NCI-H2196 treated with DMSO at 0.1 percent for 48 hours (cell line): Measurements from ENCODE around the gene CDH23.

Experiments used
- DNase-seq: peaks from one replicate; lab custom pipeline; 2025; ENCODE audit not compliant: unreplicated experiment; lab: John Stamatoyannopoulos, UW

CDH23 gene

DNA sequence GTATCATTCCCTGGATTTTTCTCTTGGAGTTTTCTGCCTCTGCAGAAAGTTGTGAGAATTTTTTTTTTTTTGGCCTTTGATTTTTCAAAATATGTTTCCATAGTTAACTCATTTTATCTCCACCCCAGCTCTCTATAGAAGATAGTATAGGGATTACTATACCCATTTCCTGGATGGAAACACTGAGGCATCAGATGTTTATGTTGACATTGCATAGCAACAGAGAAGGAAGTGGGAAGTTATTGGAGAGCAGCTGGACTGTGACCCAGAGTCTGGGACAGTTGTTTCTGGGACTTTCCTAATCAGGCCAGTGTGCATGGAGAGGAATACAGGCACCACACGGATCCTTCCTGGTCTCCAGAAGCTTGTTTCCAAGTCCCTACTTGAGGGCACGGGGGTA, 158.0 kb downstream of the CDH23 start:
- no peak for DNase-seq

DNA sequence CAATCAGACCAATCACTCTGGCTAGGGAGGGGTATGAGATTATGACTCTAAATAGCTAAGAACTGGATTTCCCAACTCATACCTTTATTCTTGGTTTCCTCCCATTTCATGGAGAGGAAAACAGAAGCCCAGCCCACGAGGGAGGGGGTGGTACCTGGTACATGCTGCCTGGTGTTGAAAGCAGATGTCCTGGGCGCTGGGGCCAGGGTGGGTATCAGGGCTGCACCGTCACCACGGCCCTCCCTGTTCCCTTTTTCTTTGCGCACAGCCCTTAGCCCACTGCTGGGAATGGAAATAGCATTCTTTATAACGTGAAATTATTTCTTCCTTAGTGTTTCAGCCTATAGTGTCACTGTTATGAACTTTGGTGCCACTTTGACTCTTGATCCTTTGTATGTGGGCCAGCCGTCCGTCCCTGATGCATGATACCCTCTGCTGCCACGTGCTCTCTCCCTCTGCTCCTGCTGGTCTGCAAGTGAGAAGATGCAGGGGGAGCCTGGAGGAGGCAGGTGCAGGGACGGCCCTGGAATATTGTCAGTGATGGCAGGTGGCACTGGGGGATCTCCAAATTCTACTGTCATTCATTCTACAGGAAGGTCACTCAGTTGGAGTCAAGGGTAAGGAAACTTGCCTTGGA, 158.5 kb downstream of the CDH23 start:
- no peak for DNase-seq

DNA sequence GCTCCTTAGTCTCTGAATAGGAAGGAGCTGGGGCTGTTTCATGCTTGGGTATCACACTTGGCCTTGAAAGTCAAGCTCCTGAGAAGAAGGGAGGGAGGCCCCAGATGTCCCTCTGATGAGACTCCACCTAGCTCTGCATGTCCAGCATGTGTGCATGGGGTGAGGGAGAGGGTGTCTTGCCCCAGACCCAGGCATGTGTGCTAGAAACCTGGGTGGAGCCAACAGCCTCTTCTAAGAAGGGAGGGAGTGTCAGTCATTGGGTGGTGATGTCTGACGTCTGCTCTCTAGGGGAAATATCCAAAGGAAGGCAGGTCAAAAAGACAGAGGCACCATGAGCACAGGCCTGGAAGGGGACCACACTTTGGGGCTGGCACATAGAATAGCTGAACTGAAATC, 159.0 kb downstream of the CDH23 start:
- DNase-seq = no peak

DNA sequence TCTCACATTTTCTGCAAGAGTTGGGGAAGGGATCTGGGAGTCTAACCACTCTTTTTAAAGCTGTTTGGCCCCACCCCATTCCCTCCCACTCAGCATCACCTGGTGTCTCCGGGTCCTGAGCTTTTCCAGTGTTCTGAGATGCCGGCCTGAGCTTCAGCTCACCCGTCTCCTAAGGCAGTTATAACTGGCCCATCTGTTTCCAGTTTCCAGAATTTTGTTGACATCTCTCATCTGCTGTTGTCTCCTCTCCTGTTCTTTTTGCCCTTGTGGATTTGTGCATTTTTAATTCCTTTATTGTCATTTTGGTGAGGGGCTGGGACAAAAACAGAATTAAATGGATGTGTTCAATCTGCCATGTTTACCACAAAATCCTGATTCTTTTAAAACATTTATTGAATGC, 162.3 kb downstream of the CDH23 start:
- DNase-seq = no peak

DNA sequence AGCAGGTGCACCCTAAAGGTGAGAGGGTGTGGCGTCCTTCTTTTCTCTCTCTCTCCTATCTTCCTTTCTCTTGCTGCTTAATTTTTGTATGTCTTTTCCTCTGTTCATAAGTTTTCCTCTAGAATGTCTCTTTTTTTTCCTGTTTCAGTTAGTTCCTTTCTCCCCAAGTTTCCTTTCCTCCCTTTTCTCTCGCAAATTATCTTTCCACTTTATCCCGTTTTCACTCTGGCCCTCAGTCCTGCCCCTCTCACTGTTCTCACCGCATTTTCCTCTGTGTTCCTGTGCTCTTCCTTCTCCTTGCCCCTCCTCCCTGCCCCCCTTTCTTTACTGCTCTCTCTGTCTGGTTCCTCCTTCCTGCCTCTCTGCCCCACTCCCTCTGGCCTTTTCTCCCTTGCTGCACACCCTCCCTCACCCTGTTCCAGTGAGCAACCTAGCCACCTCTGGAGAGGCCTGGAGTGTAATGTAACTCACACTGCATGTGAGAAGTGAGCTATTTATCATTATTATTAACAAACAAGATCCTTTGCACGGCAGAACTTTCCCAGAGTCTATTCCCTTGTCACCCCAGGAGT, 164.4 kb downstream of the CDH23 start:
- no peak for DNase-seq

DNA sequence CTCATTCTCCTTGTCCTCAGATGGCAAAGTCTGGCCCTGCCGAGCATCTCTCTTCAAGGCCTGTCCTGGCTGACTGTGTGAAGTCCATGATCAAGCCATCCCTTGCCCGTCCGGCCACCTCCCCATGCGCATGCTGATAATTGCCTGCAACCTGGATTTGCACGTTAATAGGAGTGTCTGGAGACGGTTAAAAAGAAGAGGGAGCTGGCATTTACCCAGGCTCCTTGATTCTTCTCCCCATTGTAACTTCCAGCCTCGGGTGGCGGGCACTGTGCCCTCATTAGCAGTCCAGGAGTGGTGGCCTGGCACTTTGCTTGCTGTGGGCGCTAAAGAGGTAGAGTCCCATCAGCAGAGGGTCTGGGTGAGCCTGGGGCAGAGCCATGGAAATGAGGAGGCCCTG, 165.5 kb downstream of the CDH23 start:
- no peak for DNase-seq

DNA sequence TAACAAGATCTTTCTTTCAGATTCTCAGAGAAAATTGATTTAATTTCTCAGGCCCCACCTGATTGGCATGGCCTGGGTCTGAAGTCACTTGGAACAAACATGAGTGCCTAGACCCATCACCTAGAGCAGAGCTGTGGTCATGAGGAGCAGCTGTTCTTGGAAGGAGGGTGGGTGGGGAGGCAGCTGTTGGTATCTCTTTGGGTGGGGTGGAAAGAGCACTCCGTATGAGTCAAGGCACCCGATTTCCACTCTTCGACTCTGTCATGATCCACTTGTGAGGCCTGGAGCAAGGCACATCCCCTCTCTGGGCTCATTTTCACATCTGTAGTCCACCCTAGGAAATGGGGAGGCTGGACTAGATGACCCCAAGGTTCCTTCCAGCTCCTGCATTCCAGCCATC, 166.2 kb downstream of the CDH23 start:
- no peak for DNase-seq

DNA sequence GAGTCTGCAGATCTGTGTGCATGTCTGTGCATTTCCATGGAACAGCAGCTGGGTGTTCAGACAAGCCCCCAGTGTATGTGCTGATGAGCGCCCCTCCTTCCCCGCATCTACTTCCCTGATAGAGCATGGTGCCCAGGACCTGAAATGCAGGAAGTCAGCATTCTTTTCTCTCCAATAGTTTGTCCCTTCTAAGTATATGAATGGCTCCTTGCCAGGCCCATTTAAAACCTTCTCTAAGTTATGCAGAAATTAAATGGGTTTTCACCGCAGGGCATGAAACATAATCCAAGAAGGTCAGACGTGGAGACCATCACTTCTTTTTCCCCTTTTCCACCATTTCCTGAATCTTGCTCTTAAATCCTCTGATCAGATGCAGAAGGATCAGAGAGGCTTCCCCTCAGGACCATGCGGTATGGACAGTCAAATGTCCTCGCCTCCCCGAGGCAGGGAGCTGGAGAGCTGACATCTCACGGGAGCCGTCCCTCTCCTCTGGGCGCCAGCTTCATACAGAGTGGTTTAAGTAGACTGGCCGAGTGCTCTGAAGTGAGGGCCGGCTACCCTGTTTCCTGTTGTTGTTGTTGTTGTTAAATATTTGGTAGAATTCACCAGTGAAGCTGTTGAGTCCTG, 167.6 kb downstream of the CDH23 start:
- no peak for DNase-seq

DNA sequence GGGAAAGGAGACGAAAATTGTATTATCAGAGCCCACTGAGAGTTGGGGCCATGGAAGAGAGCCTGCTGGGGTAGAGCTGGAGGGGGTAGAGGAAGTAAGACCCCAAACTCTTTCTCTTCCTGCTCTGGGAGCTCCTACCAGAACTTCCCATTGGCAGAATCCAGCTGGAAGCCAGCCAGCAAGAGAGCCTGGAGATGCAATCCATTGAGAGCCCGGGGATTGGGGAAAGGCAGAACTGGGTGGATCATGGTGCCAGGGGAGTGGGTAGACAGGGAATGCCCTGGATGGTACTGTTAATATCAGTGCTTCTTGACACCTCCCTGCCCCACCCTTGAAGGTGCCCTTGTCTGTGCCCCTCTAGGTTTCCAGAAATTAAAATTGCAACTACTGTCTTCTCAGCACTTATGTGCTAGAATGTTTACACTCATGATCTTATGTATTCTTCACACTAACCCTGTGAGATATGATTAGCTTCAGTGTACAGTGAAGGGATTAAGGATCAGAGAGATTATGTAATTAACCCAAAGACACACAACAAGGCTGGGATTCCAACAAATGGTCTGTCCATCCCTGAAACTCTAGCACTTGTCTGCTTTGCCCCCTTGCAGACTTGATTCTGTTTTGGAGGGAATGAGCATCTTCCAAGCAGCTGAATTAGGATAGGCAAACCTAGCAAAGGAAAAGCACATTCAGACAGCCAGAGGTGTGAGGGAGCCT, 168.7 kb downstream of the CDH23 start:
- no peak for DNase-seq

DNA sequence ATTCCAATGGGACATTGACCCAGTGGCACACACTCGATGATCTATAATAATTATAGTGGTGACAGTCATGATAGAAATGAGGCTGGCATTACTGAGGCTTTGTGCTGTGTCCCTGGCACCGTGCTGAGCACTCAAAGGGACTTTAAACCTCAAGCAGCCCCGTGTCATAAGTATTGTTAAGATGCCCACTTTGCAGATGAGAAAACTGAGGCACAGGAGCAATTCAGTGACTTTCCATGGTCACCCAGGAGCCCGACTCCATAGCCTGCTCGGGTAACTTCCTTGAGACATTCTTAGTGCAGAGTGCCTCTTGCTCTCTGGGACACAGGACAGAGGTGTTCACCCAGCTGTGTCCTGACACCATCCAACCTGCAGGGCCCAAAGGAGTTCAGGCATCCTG, 170.3 kb downstream of the CDH23 start:
- no peak for DNase-seq

DNA sequence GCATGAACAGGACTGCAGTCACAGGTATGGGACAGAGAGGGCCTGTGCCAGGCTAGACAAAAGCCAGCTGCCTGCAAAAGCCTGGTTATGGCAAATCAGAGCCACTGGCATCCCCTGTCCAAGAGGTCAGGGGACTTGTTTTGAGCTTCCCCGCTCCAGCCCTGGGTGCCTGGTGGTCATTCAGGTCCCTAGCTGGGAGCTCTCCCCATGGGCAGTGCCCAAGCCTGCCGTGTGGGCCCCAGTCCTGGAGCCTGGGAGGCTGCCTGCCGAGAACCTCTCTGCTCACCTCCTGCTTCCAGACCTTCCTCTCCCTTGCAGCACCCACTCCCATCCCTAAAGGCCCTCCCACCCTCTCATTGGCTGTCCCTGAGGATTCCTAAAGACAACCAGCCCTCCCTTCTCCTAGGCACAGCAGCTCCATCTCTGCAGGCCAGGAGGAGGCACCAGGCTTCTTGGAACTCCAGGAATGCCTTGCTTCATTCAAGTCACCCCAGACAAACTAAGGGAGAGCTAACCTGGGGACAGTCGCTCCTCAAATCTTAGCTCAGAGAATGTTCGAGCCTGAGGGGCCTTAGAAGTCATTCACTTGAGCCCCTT, 172.3 kb downstream of the CDH23 start:
- DNase-seq = no peak

DNA sequence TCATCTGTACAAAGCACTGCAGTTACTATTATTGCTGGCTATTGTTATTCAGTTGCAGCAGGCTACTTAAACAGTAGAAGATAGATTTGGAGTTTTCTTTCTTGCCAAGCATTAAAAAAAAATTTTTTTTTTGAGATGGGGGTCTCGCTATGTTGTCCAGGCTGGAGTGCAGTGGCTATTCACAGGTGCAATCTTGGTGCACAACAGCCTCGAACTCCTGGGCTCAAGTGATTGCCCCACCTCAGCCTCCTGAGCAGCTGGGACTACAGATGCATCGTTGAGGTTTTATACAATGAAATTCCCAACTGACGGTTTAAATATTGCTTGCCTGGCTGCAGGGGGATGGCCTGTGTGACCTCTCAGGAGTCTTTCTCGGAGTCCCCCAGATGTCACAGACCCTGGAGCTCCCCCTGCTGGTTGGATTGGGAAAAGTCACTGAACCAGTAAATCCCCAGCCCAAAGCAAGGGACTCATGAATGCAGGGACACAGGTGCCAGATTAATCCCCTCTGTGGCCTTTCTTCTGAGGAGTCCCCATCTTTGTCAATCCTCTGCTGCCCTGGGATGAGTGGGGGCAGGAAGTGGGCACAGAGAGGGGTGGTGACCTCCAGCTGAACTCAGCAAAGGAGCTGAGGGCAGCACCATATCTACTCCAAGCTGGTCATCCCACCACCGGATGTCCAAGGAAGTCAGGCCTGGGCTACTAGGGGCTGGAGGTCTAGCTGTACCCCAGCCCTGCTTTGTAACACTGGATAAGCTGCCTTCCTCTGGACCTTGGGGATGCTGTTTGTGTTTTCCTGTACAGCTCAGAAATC, 173.3 kb downstream of the CDH23 start:
- DNase-seq = peak; percentile 3

DNA sequence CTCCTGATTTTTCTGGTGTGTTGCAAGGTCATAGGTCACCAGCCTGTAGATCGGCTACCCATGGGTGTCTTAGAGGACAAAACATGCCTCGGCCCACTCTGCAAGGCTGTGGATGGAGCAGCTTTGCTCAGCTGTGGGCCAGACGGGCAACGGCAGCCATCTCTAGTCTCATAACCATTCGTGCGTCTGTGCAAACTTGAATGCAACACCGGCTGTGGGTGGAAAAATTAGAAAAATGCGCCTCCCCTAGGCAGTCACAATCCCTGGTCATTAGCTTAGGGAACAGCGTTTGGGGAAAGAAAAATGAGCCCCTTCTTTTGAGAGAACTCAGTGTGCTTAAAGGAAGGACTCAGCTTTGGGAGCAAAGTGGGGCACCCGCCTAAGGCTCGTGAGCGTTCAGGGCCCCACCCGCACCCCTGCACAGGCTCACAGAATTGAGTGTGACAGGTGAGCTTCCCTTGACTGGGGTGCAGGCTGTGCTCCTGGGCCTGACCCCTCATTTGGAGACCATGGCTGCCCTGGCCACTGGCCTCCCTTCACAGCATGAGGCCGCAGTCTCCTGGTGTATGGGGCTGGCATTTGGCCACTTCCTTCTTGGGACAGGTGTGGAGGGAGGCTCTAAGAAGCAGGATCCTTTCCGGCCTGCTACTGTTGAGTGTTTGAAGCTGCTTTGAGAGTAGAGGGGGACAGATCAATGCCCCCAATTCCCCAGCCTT, 174.9 kb downstream of the CDH23 start:
- no peak for DNase-seq

DNA sequence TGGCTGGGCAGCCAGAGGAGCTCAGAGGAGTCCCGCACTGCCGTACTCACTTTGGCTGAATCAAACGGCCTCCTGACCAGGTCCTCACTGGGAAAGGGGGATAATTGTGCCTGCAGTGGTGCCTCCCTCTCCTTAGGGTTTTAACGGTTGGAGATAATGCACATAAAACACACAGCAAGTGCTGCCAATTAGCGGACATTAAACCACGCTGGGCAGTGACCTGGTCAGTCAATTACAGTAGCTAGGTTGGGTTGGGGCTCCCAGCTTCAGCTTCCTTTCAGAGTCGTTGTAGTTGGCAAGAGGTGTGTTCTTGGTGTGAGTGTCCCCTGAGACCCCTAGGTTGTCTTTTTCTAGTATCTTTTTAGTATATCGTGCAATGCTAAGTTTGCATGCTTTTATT, 176.2 kb downstream of the CDH23 start:
- DNase-seq = no peak

DNA sequence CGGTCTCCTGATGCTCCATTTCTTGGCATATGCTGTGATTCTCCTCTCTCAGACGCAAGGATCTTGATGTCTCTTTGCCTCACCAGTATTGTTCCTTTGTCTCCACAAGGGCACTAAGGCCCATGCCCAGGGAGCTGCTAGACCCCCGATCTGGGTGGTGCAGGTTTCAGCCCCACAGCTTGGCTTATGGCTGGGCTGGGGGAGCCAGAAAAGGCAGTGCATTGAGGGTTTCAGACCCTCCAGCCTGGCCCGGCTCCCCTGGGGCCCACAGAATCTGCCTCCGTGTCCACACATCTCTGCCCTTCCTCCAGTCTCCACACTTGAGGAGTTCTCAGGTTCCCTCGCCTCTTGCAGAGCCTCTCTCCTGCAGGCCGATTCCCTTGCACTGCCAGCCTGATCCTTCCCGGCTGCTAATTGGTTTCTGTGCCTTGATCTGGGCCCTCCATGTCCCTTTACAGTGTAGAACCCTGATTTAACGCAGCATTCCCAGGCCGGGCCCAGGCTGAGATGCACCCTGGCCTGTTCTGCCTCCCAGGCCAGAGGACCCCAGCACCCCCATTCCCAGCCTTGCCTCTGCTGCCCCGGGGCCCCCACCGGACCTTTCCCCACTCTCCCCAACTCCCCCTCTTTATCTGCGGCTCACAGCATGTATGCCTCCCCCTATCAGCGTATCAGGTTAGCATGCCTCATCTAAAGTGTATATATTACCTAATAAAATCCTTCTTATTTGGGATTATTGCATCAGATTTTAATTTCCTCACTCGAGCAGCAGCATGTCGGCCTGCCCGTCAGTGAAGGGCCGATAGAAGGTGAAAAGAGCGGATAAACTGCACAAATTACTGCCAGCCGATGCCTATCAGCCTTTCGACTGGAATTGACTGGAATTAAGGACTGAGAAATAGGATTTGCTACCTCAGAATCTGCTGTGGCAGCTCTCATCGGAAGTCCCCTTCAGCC, 177.1 kb downstream of the CDH23 start:
- no peak for DNase-seq

DNA sequence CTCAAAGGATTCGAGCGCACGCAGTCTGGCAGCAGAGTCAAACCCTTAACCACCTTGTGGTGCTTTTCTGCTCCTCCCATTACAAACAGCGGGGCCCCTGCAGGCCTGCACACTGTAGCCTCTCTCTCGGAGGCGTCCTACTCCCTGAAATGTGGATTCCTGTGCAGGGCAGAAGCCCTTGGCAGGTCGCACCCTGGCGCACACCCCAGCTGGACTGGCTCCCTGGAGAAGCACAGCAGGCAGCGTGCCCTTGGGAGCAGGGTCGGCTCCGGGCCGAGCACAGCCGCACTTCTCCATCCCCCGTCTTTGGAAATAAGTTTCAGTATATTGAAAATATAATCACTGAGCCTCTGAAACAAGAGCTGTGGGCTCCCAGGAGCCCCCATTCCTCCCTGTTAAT, 178.7 kb downstream of the CDH23 start:
- no peak for DNase-seq

DNA sequence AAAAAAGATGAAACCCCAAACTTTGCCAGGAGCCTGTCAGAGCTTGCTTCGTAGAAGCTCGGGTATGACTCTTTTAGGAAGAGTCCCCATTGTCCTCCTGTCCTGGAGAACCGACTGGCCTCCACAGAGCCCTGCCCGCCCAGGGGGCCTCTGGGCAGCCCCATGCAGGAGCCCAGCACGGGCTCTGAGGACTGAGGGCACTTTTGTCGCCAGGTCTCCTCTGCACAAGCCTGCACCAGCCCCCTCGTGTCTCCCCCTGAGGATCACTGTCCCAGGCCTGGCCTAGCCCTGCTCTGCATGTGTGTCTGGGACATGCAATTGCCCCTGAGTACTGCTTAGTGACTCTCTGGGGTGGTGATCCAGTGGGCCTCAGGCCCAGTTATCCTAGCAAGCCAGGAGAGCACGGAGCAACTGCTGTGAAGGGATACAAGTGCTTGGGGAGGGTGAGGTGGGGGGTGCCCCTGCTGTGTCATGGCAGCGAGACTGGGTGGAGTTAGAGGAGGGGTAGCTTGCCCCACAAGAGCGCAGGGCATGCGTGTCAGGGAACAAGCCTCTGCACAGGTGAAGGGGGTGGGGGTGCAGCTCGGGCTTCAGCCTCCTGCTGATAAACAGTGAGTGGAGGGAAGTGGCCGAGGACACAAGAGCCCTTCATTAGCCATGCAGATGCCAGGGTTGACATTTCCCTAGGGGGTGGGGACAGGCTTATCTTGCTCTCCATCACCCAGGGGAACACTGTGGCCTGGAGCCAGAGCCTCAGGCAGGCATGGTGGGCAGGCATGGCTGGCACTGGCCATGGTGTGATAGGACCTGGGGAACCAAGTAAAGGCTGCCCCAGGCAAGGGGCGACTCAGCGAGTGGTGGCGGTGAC, 179.4 kb downstream of the CDH23 start:
- no peak for DNase-seq

DNA sequence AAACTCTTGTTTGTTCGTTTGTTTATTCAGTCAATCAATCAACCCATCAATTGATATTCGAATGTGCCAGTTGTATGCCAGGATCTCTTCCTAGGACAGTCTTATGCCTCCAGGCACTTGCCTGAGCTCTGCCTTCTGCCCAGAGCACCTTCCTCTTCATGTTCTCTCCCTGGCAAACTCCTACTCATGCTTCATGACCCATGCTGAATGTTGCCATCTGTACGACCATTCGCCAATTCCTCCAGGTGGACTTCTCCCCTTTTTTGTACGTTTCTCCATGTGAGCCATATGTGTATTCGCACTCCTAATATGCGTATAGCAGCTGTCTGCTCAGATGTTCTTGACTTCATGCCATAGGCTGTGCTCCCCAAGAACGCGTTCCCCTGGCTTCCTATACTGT, 180.1 kb downstream of the CDH23 start:
- no peak for DNase-seq
